Spleen (tissue), 11 donors: ENCODE data around the gene TBC1D22A. TPM values are rescaled to one million over a fixed set of nuclear protein-coding genes. Genes with fewer than 3 reads are reported as not detected.

Source experiments
- DNase-seq: peaks from one replicate; pipeline ENCODE4 v3.0.0-alpha.2; 2020
- H3K27ac ChIP-seq, 8 donors: fragments of 200-600 bp; sonication (generic) in 7 of 8; 1 replicate in 4 of 8; 2 replicates in 4 of 8; pipeline versions ENCODE4 v1.5.0 to v1.8.0; 2016 to 2021; ENCODE audit warnings: inconsistent platforms in 4 of 8, mild to moderate bottlenecking in 4 of 8, moderate library complexity in 1 of 8
- H3K27me3 ChIP-seq, 7 donors: fragments of 200-600 bp; sonication (generic) in 6 of 7; replicated peaks in 1 of 7; 1 replicate in 4 of 7; 2 replicates in 3 of 7; pipeline versions ENCODE4 v1.5.0 to v1.8.0; 2016 to 2021; ENCODE audit warnings: inconsistent platforms in 3 of 7, mild to moderate bottlenecking in 1 of 7
- H3K36me3 ChIP-seq, 6 donors: fragments of 200-600 bp; sonication (generic) in 5 of 6; 1 replicate in 4 of 6; 2 replicates in 2 of 6; pipeline versions ENCODE4 v1.5.0 to v1.8.0; 2016 to 2021; ENCODE audit warnings: inconsistent platforms in 2 of 6
- H3K4me1 ChIP-seq, 6 donors: fragments of 200-600 bp; sonication (generic) in 5 of 6; 1 replicate in 3 of 6; 2 replicates in 3 of 6; pipeline versions ENCODE4 v1.5.0 to v1.8.0; 2016 to 2021; ENCODE audit warnings: inconsistent platforms in 3 of 6
- H3K4me3 ChIP-seq, 8 donors: fragments of 200-600 bp; sonication (generic) in 7 of 8; 1 replicate in 4 of 8; 2 replicates in 4 of 8; pipeline versions ENCODE4 v1.5.0 to v1.8.0; 2016 to 2021; ENCODE audit warnings: inconsistent platforms in 4 of 8, mild to moderate bottlenecking in 4 of 8, moderate library complexity in 2 of 8
- H3K9me3 ChIP-seq, 8 donors: fragments of 200-600 bp; sonication (generic) in 7 of 8; 1 replicate in 4 of 8; 2 replicates in 4 of 8; pipeline versions ENCODE4 v1.5.0 to v1.8.0; 2016 to 2021; ENCODE audit warnings: inconsistent platforms in 4 of 8
- POLR2A ChIP-seq, 3 donors: fragments of 450-650 bp; IDR thresholded peaks; one replicate each; pipeline ENCODE4 v1.5.1; 2017; ENCODE audit warnings: antibody characterized with exemption in 3 of 3, mild to moderate bottlenecking in 1 of 3
- POLR2AphosphoS5 ChIP-seq, 3 donors: sonication (generic); formaldehyde crosslinking; IDR thresholded peaks; one replicate each; pipeline ENCODE4 v1.5.1; 2017; ENCODE audit warnings: antibody characterized with exemption in 3 of 3
- WGBS, 5 donors: extraction: QIAGEN DNeasy Blood & Tissue Kit in 3 of 5; methylation state at CpG; one replicate each; pipeline versions ENCODE4 v1.1.5 to v1.1.7; 2013 to 2018; 5-methylcytosine and 5-hydroxymethylcytosine counted together
- intact Hi-C: fragments of 100-400 bp; cut with DNase I; formaldehyde crosslinking; loops from one replicate; pipeline ENCODE4 v1.15.0; 2023; ENCODE audit warnings: low total_unique reads
- polyA plus RNA-seq, 3 donors: library from polyadenylated mRNA; stranded (reverse); fragments of 200-250 nt; gene quantifications; one replicate each; pipeline ENCODE4 v1.2.1, GENCODE V29; 2013
- total RNA-seq, 7 donors: library from RNA; depleted of rRNA in 3 of 7; stranded (reverse); fragments of >200 nt in 3 of 7; fragmentation: NEBNext Ultra II Directional in 4 of 7; extraction: Animal tissue kit (Norgen Biotek cat#: 25700) in 4 of 7; gene quantifications; one replicate each; pipeline versions ENCODE4 v1.1.0 to v1.2.1, GENCODE V29; 2016 to 2021
- TF ChIP-seq, protein P1 (sequence below), 11 experiments: fragments of 200-600 bp in 7 of 11; fragments of 450-650 bp in 4 of 11; sonication (generic) in 4 of 11; IDR thresholded peaks in 8 of 11; conservative IDR thresholded peaks in 3 of 11; 1 replicate in 7 of 11; 2 replicates in 4 of 11; pipeline versions ENCODE4 v1.4.0 to v1.8.0; 2016 to 2021; ENCODE audit warnings: antibody characterized with exemption in 11 of 11, inconsistent platforms in 4 of 11, mild to moderate bottlenecking in 1 of 11
- donor health status: healthy with polysubstance abuse.
- donor health status: DM: no; HTN: no; CAD: no; lungs with moderate emphysema.
- donor health status: DM: no; HTN: no; CAD: no.
- donor health status: Bipolar disorder and iron deficiency.
- donor health status: healthy.
- donor health status: DM: no; HTN: no; CAD: no.
- donor health status: DM: yes; HTN: yes; CAD: no.

TBC1D22A gene
- total and polyA plus RNA-seq, 10 donors, result 17.2 to 66.9 (median 49.6) TPM

DNA sequence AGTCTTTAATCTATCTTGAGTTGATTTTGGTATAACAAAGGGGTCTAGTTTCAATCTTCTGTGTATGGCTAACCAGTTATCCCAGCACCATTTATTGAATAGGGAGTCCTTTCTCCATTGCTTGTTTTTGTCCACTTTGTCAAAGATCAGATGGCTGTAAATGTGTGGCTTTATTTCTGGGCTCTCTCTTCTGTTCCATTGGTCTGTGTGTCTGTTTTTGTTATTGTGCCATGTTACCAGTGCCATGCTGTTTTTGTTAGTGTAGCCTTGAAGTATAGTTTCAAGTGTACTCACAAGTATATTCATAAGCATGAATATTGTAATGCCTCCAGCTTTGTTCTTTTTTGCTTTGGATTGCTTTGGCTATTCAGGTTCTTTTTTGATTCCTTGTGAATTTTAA is 159.6 kb downstream of the TBC1D22A start:
- DNase-seq, result no peak
- H3K27me3 ChIP-seq, result no peaks in the 10 kb centered on the region
- TF ChIP-seq POLR2A (IDR thresholded peaks at IDR 0.05) (no peak), POLR2AphosphoS5 (IDR thresholded peaks at IDR 0.05) (no peak)
- TF ChIP-seq, protein P1, sequence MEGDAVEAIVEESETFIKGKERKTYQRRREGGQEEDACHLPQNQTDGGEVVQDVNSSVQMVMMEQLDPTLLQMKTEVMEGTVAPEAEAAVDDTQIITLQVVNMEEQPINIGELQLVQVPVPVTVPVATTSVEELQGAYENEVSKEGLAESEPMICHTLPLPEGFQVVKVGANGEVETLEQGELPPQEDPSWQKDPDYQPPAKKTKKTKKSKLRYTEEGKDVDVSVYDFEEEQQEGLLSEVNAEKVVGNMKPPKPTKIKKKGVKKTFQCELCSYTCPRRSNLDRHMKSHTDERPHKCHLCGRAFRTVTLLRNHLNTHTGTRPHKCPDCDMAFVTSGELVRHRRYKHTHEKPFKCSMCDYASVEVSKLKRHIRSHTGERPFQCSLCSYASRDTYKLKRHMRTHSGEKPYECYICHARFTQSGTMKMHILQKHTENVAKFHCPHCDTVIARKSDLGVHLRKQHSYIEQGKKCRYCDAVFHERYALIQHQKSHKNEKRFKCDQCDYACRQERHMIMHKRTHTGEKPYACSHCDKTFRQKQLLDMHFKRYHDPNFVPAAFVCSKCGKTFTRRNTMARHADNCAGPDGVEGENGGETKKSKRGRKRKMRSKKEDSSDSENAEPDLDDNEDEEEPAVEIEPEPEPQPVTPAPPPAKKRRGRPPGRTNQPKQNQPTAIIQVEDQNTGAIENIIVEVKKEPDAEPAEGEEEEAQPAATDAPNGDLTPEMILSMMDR (IDR thresholded peaks at IDR 0.05 in 8 of 11, conservative IDR thresholded peaks at IDR 0.05 in 3 of 11), result no peak
- peaks cover 0 to 64% (median 21%) of the 10 kb centered on the region in 6 donors for H3K36me3 ChIP-seq
- no peak overlapping the region for H3K4me3 ChIP-seq
- intact Hi-C loops, result no loop called here
- no peak overlapping the region for H3K27ac ChIP-seq
- peaks cover 0 to 14% (median 8%) of the 10 kb centered on the region in 8 donors for H3K9me3 ChIP-seq
- no peaks in the 10 kb centered on the region for H3K4me1 ChIP-seq

GRCh38 chr22:46923394-46923793 is 160.9 kb downstream of the TBC1D22A start:
- Histone ChIP-seq H3K27me3 (no peaks in the 10 kb centered on the region), H3K27ac (no peak overlapping the region), H3K4me3 (no peak overlapping the region), H3K9me3 (peaks cover 0 to 14% (median 8%) of the 10 kb centered on the region in 8 donors), H3K36me3 (peaks cover 0 to 55% (median 11%) of the 10 kb centered on the region in 6 donors), H3K4me1 (no peaks in the 10 kb centered on the region)
- no peak for DNase-seq
- 93 to 96% (median 95%) methylated on average over 7 to 10 of the region's 10 CpGs for WGBS, 5 donors
- TF ChIP-seq POLR2AphosphoS5 (IDR thresholded peaks at IDR 0.05) (peak in 1 of 3 donors; percentile 26), POLR2A (IDR thresholded peaks at IDR 0.05) (no peak)
- intact Hi-C loops, result no loop called here

GRCh38 chr22:46925818-46926217 is 163.4 kb downstream of the TBC1D22A start:
- Histone ChIP-seq H3K4me3 (no peak overlapping the region), H3K27me3 (no peaks in the 10 kb centered on the region), H3K27ac (no peak overlapping the region), H3K9me3 (peaks cover 0 to 14% (median 8%) of the 10 kb centered on the region in 8 donors), H3K4me1 (no peaks in the 10 kb centered on the region), H3K36me3 (peaks cover 0 to 48% (median 4%) of the 10 kb centered on the region in 6 donors)
- no peak for DNase-seq
- TF ChIP-seq POLR2AphosphoS5 (IDR thresholded peaks at IDR 0.05), result no peak
- TF ChIP-seq, protein P1 (IDR thresholded peaks at IDR 0.05 in 8 of 11, conservative IDR thresholded peaks at IDR 0.05 in 3 of 11), result no peak
- no peak for TF ChIP-seq POLR2A (IDR thresholded peaks at IDR 0.05)
- intact Hi-C loops, result no loop called here
- WGBS, 5 donors, result 65 to 84% (median 66%) methylated on average over 3 of the region's 3 CpGs

DNA sequence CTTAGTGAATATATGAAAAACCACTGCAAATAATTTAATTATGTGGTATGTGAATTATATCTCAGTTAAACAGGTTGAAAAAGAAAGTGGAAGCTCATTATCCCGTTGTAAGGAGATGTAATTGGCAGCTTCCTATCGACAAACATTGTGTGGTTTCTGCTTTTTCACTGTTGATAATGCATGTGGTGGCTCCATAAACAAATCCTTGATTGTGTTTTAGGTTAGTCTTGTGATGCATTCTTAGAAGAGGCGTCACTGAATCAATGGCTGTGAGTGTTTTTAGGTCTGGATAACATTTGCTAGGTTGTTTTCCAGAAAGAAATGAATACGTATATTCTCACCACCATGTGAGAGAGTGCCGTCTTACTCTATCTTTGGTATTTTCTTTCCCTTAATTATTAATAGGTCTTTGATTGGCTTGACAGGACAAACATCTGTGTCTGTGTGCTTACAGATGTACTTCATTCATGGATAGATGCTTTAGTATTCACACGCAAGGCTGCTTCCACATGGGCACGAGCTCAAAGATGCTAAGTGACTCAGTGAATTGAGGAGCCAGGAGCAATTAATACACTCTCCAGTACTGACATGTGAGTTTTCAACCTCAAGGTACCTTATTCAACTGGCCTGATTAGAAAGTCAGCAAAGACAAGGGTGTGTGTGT is 166.7 kb downstream of the TBC1D22A start:
- 75 to 83% (median 82%) methylated on average over 7 of the region's 7 CpGs for WGBS, 5 donors

More for the DNA sequence above, 166.7 kb downstream of the TBC1D22A start:
- intact Hi-C loops, result no loop called here
- no peak for DNase-seq
- Histone ChIP-seq H3K4me1 (peaks cover 0 to 25% (median 8%) of the 10 kb centered on the region in 6 donors), H3K4me3 (no peak overlapping the region), H3K9me3 (no peaks in the 10 kb centered on the region), H3K36me3 (peaks cover 0 to 62% (median 4%) of the 10 kb centered on the region in 6 donors), H3K27ac (no peak overlapping the region), H3K27me3 (no peaks in the 10 kb centered on the region)
- TF ChIP-seq, protein P1 (IDR thresholded peaks at IDR 0.05 in 8 of 11, conservative IDR thresholded peaks at IDR 0.05 in 3 of 11), result no peak
- TF ChIP-seq POLR2A (IDR thresholded peaks at IDR 0.05) (no peak), POLR2AphosphoS5 (IDR thresholded peaks at IDR 0.05) (no peak)
